Measurements from ENCODE around the gene UBE2L6.
"Not testable (repeated sequence)": the region's sequence is repeated elsewhere in the genome, so short reads cannot be mapped to it uniquely, and the experiment has no call there.

UBE2L6 gene

GRCh38 chr11:57566905-57567514 lies 462 bp downstream of the UBE2L6 start:
- DNase-seq (ENCODE audit: low read depth), result no peak

- peak; percentile 34 for DNase-seq (ENCODE audit: low read depth)
Observed at GRCh38 chr11:57566005-57566904, 1.2 kb downstream of the UBE2L6 start.

GRCh38 chr11:57562596-57562995 lies 4.9 kb downstream of the UBE2L6 start:
- DNase-seq (ENCODE audit: low read depth), result no peak

- no peak for DNase-seq (ENCODE audit: low read depth)
Observed at GRCh38 chr11:57560146-57560545, 7.3 kb downstream of the UBE2L6 start.

GRCh38 chr11:57556041-57556440 lies 11.4 kb downstream of the UBE2L6 start:
- no peak for DNase-seq (ENCODE audit: low read depth)

- no peak for DNase-seq (ENCODE audit: low read depth)
Observed at GRCh38 chr11:57555393-57555792, 12.1 kb downstream of the UBE2L6 start.

GRCh38 chr11:57552479-57552878 lies 15.0 kb downstream of the UBE2L6 start:
- DNase-seq (ENCODE audit: low read depth), result no peak

GRCh38 chr11:57551941-57552340 lies 15.5 kb downstream of the UBE2L6 start:
- DNase-seq (ENCODE audit: low read depth), result no peak

GRCh38 chr11:57549983-57550382 lies 17.5 kb downstream of the UBE2L6 start:
- no peak for DNase-seq (ENCODE audit: low read depth)

- DNase-seq (ENCODE audit: low read depth), result no peak
Observed at GRCh38 chr11:57547854-57548377, 19.6 kb downstream of the UBE2L6 start.

- no peak for DNase-seq (ENCODE audit: low read depth)
Observed at GRCh38 chr11:57546869-57547475, 20.5 kb downstream of the UBE2L6 start.

GRCh38 chr11:57546451-57546850 lies 21.0 kb downstream of the UBE2L6 start:
- no peak for DNase-seq (ENCODE audit: low read depth)

- DNase-seq (ENCODE audit: low read depth), result no peak
Observed at GRCh38 chr11:57545883-57546282, 21.6 kb downstream of the UBE2L6 start.

- DNase-seq (ENCODE audit: low read depth), result no peak
Observed at GRCh38 chr11:57544566-57544965, 22.9 kb downstream of the UBE2L6 start.

- no peak for DNase-seq (ENCODE audit: low read depth)
Observed at GRCh38 chr11:57543593-57543992, 23.9 kb downstream of the UBE2L6 start.

- DNase-seq (ENCODE audit: low read depth), result no peak
Observed at GRCh38 chr11:57542582-57542981, 24.9 kb downstream of the UBE2L6 start.

- DNase-seq (ENCODE audit: low read depth), result no peak
Observed at GRCh38 chr11:57541169-57541568, 26.3 kb downstream of the UBE2L6 start.

- DNase-seq (ENCODE audit: low read depth), result no peak
Observed at GRCh38 chr11:57539342-57539741, 28.1 kb downstream of the UBE2L6 start.

- no peak for DNase-seq (ENCODE audit: low read depth)
Observed at GRCh38 chr11:57536947-57537619, 30.4 kb downstream of the UBE2L6 start, which contains the start of gene SMTNL1. SMTNL1 (plus strand) TSS chr11:57537595; CDS start chr11:57542643, 5,048 bp downstream.

GRCh38 chr11:57534449-57534848 lies 33.0 kb downstream of the UBE2L6 start:
- DNase-seq (ENCODE audit: low read depth), result not testable (repeated sequence)

GRCh38 chr11:57530596-57531507 lies 36.6 kb downstream of the UBE2L6 start, which contains the start of gene TIMM10:
TIMM10 (minus strand) TSS chr11:57530754; CDS start chr11:57530189, 565 bp downstream.
- peak; percentile 93 for DNase-seq (ENCODE audit: low read depth)
